HG03097 (cell line): ENCODE data around the gene OCA2.
"Not testable (repeated sequence)": the region's sequence is repeated elsewhere in the genome, so short reads cannot be mapped to it uniquely, and the experiment has no call there.

Experiments
- ATAC-seq: cut with Tn5 transposase; IDR thresholded peaks from one replicate; pipeline ENCODE4 v1.9.1; 2021; ENCODE audit not compliant: unreplicated experiment, low FRiP score

The OCA2 gene

GRCh38 chr15:27796405-27797320 lies 302.5 kb downstream of the OCA2 start:
- ATAC-seq, result no peak

DNA sequence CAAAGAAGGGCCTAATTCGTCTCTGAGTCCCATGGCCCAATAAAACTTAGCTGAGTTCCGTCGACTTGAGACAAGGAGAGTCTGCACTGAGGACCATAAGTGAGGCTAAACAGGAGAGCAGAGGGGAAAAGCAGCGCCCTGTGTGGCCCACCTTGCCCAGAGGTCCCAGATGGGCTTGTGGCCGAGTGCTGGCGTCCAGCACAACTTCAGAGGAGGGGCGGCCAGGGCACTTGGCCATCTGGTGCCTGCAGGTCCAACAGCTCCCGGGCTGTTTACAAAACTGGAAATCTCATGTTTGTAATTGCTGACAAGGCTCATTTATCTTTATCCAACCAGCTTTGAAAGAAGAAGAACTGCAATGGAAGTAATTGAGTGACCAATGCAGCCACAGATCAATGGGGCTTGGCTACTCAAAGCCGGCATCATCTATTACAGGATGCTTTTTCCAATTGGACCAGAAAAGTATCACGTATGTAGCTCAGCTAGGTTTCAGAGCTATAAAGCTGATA lies 306.3 kb downstream of the OCA2 start:
- ATAC-seq, result no peak

GRCh38 chr15:27790270-27790669 lies 308.8 kb downstream of the OCA2 start:
- ATAC-seq, result no peak

- no peak for ATAC-seq
These were observed 311.2 kb downstream of the OCA2 start for GRCh38 chr15:27787931-27788330.

DNA sequence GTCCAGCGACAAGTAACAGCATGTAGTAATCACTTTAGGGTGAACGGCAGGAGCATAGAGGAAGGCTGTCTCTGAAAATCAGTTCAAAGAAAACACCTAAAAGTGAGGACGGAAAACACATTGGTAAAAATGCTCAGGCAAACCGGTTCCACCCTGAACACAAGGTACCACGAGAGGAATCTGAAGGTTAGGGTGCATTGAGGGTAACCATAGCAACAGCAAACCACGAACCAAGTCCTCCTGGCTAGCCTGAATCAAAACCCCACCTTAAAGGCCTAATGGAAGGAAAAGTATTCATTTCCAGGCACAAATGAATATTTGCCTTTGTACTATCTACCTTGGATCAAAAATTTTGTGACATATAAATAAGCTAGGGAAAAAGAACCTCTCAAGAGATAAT lies 315.0 kb downstream of the OCA2 start:
- ATAC-seq, result no peak

DNA sequence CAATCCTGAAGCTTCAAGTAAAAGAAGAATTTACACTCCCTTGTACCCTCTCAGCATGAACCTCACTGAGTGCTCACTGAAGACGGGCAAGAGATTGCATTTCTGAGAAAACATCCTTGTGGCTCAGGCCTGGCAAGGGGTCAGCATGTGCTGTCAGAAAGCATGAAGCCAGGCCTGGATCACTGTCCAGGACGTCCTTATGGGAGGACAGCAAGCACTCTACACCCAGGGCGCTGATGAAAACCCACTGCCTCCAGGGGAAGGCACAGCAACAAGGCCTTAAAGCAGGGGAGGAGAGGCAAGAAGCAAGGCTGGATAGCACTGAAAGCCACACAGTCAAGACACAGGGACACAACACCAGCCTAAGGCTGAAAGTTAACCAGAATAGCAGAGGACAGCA lies 315.4 kb downstream of the OCA2 start:
- ATAC-seq, result no peak

DNA sequence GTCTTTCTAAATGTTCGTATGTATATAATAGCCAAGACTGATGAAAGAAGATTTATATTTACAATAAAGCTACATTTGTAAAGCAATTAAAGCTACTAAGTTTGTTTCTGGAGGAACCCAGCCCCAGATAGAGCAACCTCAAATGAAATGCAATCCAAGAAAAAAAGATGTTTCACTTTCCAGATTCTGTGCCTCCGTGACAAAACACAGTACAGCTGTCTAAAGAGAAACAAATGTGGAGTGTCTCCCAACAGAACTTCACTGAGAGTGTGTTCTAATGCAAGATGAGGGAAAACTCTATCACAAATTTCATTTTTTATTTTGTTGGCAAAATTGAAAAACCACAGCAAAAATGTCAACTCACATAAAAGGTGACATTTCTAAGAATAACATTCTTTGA lies 317.0 kb downstream of the OCA2 start:
- ATAC-seq, result no peak

DNA sequence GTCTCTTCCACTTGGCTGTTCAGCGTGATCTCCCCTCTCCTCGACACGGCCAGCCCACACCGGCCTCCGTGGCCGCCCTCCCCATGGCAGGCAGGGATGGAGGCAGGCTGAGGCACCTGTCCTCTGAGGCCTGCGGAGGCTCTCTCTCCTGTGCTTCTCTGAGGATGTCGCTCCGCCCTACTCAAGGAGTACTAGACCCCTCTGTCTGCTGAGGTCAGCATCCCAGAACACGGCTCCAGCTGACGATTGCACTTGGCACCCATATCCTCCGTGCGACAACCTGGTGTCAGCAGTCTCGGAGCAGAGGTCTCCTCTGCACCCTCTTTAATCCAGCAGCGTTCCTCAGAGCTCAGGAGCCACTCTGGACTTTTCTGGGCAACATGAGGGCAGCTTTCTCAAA lies 322.6 kb downstream of the OCA2 start:
- no peak for ATAC-seq

DNA sequence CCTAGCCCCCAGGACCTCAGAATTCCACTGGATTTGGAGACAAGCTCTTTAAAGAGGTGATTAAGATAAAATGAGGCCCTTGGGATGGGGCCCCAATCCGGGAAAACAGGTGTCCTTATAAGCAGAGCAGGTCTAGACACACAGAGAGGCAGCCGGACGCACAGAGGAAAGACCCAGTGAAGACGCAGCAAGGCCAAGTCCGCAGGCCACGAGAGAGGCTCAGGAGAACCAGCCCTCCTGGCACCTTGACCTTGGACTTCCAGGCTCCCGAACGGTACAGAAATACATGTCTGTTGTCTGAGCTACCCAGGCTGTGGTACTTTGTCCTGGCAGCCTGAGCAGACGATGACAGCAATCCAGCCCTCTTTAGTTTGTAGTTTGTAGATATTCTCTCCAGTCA lies 324.5 kb downstream of the OCA2 start:
- ATAC-seq, result no peak

GRCh38 chr15:27774191-27774590 lies 324.9 kb downstream of the OCA2 start:
- ATAC-seq, result no peak

- no peak for ATAC-seq
These were observed 327.2 kb downstream of the OCA2 start for GRCh38 chr15:27771892-27772291.

DNA sequence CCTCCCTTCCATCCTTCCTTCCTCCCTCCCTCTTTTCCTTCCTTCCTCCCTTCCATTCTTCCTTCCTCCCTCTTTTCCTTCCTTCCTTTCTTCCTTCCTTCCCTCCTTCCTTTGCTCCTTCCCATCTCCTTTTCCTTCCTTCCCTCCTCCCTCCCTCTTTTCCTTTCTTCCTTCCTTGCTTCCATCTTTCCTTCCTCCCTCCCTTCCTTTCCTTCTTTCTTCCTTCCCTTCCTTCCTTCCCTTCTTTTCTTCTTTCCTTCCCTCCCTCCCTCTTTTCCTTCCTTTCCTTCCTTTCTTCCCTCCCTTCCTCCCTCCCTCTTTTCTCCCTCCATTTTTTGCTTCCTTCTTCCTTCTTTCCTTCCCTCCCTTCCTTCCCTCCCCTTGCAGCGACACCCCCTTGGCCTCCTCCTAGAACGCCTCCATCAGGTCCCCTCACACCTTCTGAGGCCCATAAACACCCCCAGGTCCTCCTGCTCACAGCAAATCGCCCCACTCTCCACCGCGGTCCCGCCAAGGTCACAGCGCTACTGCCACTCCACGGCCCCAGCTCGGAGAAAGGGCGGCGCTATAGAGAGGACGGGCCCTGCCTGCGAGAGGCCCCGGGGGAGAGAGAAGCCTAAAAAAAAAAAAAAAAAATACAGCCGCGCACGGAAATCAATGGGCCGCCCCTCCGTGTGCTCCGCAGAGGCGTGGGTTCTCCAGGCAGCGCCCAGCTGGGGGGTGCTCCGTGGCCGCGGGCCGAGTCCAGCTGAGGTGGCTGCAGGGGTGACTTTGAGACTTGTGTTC lies 328.2 kb downstream of the OCA2 start:
- no peak for ATAC-seq

- no peak for ATAC-seq
These were observed 329.0 kb downstream of the OCA2 start for GRCh38 chr15:27770086-27770607.

DNA sequence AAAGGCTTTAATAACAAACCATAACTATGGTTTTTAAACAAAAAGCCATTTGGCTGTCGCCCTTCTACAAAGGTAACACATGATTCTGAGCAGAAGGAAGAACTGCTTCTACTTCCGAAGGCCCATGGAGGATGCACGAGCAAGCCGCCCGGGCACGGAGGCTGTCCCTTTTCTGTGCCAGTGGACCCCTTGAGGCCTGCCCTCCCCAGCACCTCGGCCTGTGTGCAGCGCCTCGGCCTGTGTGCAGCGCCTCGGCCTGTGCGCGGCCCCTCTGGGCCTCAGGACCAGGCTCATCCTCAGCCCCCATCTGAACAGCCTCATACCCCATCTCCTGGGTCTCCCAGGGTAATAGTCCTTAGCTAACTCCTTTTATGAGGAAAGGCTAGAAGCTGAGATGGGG lies 329.5 kb downstream of the OCA2 start:
- no peak for ATAC-seq

DNA sequence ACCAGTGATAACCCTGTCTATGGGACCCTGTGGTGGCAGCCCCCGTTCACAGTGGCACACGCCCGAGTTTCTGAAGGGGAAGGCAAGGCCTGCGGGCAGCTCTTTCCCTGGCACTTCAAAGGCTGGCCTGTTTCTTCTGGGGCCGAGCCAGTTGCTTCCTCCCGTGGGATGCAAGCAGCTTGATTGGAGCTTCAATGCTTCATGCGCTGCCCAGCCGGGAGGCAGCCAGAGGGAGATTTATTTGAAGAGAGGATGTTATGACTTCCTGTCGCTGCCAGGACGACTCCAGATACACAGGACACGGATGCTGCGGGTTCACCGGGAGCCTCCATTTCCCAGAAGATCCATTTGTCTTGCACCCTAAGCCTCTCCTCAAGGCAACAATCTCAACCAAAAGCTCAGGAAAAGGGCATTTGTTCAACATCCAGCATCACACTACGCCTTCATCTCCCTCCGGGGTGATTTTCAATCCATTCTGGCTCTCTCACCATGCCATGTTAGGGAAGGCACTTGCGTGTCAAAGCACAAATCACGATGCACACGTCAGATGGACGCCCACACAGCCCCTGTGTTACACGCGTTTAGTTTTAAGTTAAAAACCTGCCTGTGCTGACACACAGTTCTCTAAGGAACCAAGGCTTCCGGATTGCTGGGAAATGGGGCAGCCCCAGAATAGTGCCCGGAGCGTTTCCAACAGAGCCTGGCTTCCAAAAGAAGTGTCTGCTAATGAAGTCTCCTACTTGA lies 330.2 kb downstream of the OCA2 start:
- no peak for ATAC-seq

- no peak for ATAC-seq
These were observed 331.0 kb downstream of the OCA2 start for GRCh38 chr15:27767918-27768640.

DNA sequence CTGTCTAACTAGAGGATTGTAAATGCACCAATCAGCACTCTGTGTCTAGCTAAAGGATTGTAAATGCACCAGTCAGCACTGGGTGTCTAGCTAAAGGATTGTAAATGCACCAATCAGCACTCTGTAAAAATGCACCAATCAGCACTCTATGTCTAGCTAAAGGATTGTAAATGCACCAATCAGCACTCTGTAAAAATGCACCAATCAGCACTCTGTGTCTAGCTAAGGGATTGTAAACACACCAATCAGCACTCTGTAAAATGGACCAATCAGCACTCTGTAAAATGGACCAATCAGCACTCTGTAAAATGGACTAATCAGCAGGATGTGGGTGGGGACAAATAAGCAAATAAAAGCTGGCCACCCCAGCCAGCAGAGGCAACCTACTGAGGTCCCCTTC lies 331.7 kb downstream of the OCA2 start:
- not testable (repeated sequence) for ATAC-seq

- no peak for ATAC-seq
These were observed 334.8 kb downstream of the OCA2 start for GRCh38 chr15:27764339-27764738.

GRCh38 chr15:27763514-27763913 lies 335.6 kb downstream of the OCA2 start:
- no peak for ATAC-seq

- no peak for ATAC-seq
These were observed 336.6 kb downstream of the OCA2 start for GRCh38 chr15:27762471-27762870.
